Heart right ventricle (tissue), 16 donors: ENCODE results near the gene SNRNP48. TPM values are rescaled to one million over a fixed set of nuclear protein-coding genes. Genes with fewer than 3 reads are reported as not detected.

Experiments used
- ATAC-seq, 8 donors: fragments of 200-7000 bp; cut with Tn5 transposase; one replicate each; pipeline ENCODE4 v1.9.1; 2020; ENCODE audit warnings: mild to moderate bottlenecking in 8 of 8, moderate library complexity in 8 of 8, moderate number of reproducible peaks in 1 of 8
- DNase-seq, 2 donors: peaks; one replicate each; pipeline ENCODE4 v3.0.0-alpha.2; 2020
- H3K27ac ChIP-seq, 10 donors: fragments of 200-600 bp; sonication (generic) in 2 of 10; one replicate each; pipeline versions ENCODE4 v1.5.0 to v1.8.0; 2020 to 2022; ENCODE audit warnings: mild to moderate bottlenecking in 3 of 10
- H3K27me3 ChIP-seq, 7 donors: fragments of 200-600 bp; one replicate each; pipeline ENCODE4 v1.8.0; 2021 to 2022; ENCODE audit warnings: mild to moderate bottlenecking in 2 of 7
- H3K36me3 ChIP-seq, 9 donors: fragments of 200-600 bp; sonication (generic) in 1 of 9; one replicate each; pipeline versions ENCODE4 v1.5.0 to v1.8.0; 2020 to 2022; ENCODE audit warnings: mild to moderate bottlenecking in 2 of 9
- H3K4me1 ChIP-seq, 9 donors: fragments of 200-600 bp; sonication (generic) in 1 of 9; one replicate each; pipeline versions ENCODE4 v1.5.0 to v1.8.0; 2020 to 2022; ENCODE audit warnings: mild to moderate bottlenecking in 4 of 9
- H3K4me3 ChIP-seq, 10 donors: fragments of 200-600 bp; sonication (generic) in 2 of 10; one replicate each; pipeline versions ENCODE4 v1.5.0 to v1.8.0; 2020 to 2022; ENCODE audit warnings: mild to moderate bottlenecking in 7 of 10, moderate library complexity in 2 of 10
- H3K9me3 ChIP-seq, 11 donors: fragments of 200-600 bp in 10 of 11; sonication (generic) in 2 of 11; one replicate each; pipeline versions ENCODE4 v1.5.0 to v1.8.0; 2013 to 2022; ENCODE audit warnings: mild to moderate bottlenecking in 2 of 11, control low read depth in 1 of 11, moderate library complexity in 1 of 11
- WGBS, 2 donors: extraction: QIAGEN DNeasy Blood & Tissue Kit; methylation state at CpG; one replicate each; pipeline ENCODE4 v1.1.7; 2013; ENCODE audit warnings: inconsistent platforms in 1 of 2; 5-methylcytosine and 5-hydroxymethylcytosine counted together
- intact Hi-C, 10 donors: fragments of 100-400 bp; cut with DNase I; formaldehyde crosslinking; loops; one replicate each; pipeline versions ENCODE4 v1.11.1 to v1.14.2; 2022
- polyA plus RNA-seq, 2 donors: library from polyadenylated mRNA; stranded (reverse); fragments of 200-250 nt; gene quantifications; one replicate each; pipeline ENCODE4 v1.2.3, GENCODE V29; 2013
- total RNA-seq, 10 donors: library from RNA; stranded (reverse); fragmentation: NEBNext Ultra II Directional in 3 of 10; extraction: Animal tissue kit (Norgen Biotek cat#: 25700) in 3 of 10; gene quantifications; one replicate each; pipeline versions ENCODE4 v1.2.1 to v1.2.4, GENCODE V29; 2021 to 2023
- TF ChIP-seq, protein P1 (sequence below), 9 donors: fragments of 200-600 bp; sonication (generic) in 2 of 9; IDR thresholded peaks; one replicate each; pipeline versions ENCODE4 v1.5.0 to v1.8.0; 2021 to 2022; ENCODE audit warnings: antibody characterized with exemption in 9 of 9, mild to moderate bottlenecking in 5 of 9, moderate library complexity in 1 of 9
- donor health status: Arrhythmogenic right ventricular cardiomyopathy.
- donor health status: ischemic (EF 13 %, LVEDD 7.1; RV severe dilation, severe dysfunction).
- donor health status: healthy with polysubstance abuse.
- donor health status: DM: no; HTN: yes; CAD: no.
- donor health status: DM: no; HTN: no; CAD: no.
- donor health status: ischemic (EF 25% LVEDD 6.9; RV normal size, moderate dysfunction).
- donor health status: ischemic (EF 25% LVEDD 5.7; RV mildly dilated, moderate dysfunction).
- donor health status: healthy.
- donor health status: DM: yes; HTN: yes; CAD: no.
- donor health status: Ischemic cardiomyopathy.
- donor health status: ischemic (EF 35%, LVEDD 5.7; RV mildly dilated, moderate dysfunction).
- donor health status: nonischemic (EF 11% LVEDD 7.7; RV severe dilation, severe dysfunction).
- donor health status: DM: yes; HTN: yes; CAD: no.
- donor health status: PGD.
- donor health status: ischemic (EF 29% LVEDD 5.4; RV normal size, mild dysfunction).
- donor health status: nonischemic (EF 23%, LVEDD 6.1; RV moderate dilation, normal function).

The SNRNP48 gene
- total and polyA plus RNA-seq, 12 donors = 9.1 to 21.1 (median 13.1) TPM

DNA sequence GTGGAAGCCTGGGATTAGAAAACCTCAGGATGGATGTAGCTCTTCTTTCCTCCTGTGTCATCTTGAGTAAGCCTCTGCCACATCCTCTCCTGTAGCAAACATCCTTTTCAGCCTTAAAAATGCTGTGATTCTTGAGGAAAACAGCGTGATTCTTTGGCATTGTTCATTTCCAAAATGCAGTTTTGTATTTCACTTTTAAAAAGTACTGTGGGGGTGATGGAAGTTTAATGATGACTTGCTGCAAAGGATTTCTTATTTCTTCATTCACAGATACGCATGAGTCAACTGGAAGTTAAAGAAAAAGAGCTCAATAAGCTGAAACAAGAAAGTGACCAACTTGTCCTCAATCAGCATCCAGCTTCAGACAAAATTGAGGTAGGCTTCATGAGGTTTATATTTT, 23.9 kb upstream of the SNRNP48 start:
- Histone ChIP-seq H3K27ac (no peak overlapping the region), H3K36me3 (peaks cover 0 to 81% (median 6%) of the 10 kb centered on the region in 9 donors), H3K27me3 (peaks cover 0 to 23% (median 2%) of the 10 kb centered on the region in 7 donors), H3K4me3 (no peak overlapping the region), H3K9me3 (no peaks in the 10 kb centered on the region), H3K4me1 (peaks cover 0 to 13% (median 0%) of the 10 kb centered on the region in 9 donors)
- WGBS, 2 donors = 94 to 97% methylated on average over 2 of the region's 2 CpGs
- ATAC-seq = no peak
- intact Hi-C loops = no loop called here
- DNase-seq = no peak
- TF ChIP-seq, protein P1, sequence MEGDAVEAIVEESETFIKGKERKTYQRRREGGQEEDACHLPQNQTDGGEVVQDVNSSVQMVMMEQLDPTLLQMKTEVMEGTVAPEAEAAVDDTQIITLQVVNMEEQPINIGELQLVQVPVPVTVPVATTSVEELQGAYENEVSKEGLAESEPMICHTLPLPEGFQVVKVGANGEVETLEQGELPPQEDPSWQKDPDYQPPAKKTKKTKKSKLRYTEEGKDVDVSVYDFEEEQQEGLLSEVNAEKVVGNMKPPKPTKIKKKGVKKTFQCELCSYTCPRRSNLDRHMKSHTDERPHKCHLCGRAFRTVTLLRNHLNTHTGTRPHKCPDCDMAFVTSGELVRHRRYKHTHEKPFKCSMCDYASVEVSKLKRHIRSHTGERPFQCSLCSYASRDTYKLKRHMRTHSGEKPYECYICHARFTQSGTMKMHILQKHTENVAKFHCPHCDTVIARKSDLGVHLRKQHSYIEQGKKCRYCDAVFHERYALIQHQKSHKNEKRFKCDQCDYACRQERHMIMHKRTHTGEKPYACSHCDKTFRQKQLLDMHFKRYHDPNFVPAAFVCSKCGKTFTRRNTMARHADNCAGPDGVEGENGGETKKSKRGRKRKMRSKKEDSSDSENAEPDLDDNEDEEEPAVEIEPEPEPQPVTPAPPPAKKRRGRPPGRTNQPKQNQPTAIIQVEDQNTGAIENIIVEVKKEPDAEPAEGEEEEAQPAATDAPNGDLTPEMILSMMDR (IDR thresholded peaks at IDR 0.05) = no peak

DNA sequence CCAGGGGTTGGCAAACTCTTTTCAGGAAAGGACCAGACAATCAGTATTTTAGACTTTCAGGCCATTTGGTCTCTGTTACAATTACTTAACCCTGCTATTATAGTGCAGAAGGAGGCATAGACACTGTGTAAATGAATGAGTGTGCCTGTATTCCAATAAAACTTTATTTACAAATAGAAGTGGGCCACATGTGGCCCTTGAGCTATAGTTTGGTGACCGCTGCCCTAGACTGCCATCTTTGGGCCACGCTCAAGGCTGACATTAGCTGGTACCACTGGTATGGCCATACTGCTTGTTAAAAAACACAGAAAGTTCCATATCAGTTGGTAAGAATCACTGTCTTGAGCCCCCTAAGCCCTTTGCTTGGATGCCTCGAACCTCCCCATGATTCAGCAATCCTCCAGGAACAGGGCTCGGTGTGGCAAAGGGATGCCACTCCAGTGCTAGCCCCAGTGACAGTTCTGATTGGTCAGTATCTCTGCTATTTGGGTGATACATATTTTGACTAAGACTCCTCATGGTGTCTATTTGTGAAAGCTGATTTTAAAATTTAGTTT, 23.3 kb upstream of the SNRNP48 start:
- H3K4me3 ChIP-seq = no peak overlapping the region
- peaks cover 0 to 21% (median 2%) of the 10 kb centered on the region in 7 donors for H3K27me3 ChIP-seq
- 90 to 92% methylated on average over 4 of the region's 4 CpGs for WGBS, 2 donors
- intact Hi-C loops = no loop called here
- TF ChIP-seq, protein P1 (IDR thresholded peaks at IDR 0.05) = no peak
- no peaks in the 10 kb centered on the region for H3K9me3 ChIP-seq
- H3K36me3 ChIP-seq = peaks cover 0 to 87% (median 6%) of the 10 kb centered on the region in 9 donors
- DNase-seq (no peak), ATAC-seq (no peak)
- H3K27ac ChIP-seq = no peak overlapping the region
- peaks cover 0 to 9% (median 0%) of the 10 kb centered on the region in 9 donors for H3K4me1 ChIP-seq

DNA sequence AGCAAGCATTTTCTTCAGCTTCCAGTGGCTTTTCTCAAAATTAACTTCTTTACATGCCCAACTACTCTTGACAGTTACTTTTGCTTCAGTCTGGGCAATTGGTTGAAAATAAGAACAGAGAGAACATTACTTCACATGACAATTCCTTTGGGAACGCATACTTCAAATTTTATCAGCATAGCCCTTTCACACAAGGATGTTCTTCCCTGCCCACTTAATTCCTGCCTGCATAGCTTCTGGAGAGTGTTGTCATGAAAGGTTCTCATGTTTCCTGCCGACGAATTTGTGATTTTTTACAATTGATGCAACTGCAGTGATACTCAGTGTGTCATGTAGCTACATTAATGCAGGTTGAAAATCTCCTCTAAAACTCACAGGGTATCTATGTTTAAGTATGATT, 22.0 kb upstream of the SNRNP48 start:
- H3K36me3 ChIP-seq = peaks cover 0 to 95% (median 13%) of the 10 kb centered on the region in 9 donors
- intact Hi-C loops = no loop called here
- no peak for DNase-seq

DNA sequence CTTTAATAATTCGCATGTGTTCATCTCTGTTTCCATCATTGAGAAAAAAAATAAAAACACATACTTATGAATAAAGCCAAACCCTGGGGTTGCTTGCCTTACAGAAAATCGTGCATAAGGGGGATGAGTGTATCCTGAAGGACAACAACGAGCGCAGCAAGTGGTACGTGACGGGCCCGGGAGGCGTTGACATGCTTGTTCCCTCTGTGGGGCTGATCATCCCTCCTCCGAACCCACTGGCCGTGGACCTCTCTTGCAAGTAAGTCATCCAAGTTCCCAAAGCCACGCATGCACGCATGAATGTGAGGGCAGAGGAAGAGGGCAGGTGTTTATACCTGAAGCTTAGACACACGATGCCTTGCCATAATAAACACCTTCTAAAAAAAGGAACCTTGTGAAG, 20.9 kb upstream of the SNRNP48 start:
- H3K4me1 ChIP-seq = peaks cover 0 to 5% (median 0%) of the 10 kb centered on the region in 9 donors
- intact Hi-C loops = no loop called here
- WGBS, 2 donors = 81 to 84% methylated on average over 13 of the region's 13 CpGs
- TF ChIP-seq, protein P1 (IDR thresholded peaks at IDR 0.05) = no peak
- H3K36me3 ChIP-seq = peaks cover 0 to 96% (median 13%) of the 10 kb centered on the region in 9 donors
- DNase-seq (no peak), ATAC-seq (no peak)
- no peak overlapping the region for H3K27ac ChIP-seq
- H3K9me3 ChIP-seq = no peaks in the 10 kb centered on the region
- H3K4me3 ChIP-seq = no peak overlapping the region
- peaks cover 0 to 10% (median 0%) of the 10 kb centered on the region in 7 donors for H3K27me3 ChIP-seq

More for the DNA sequence above, 22.0 kb upstream of the SNRNP48 start:
- Histone ChIP-seq H3K4me1 (peaks cover 0 to 5% (median 0%) of the 10 kb centered on the region in 9 donors), H3K4me3 (no peak overlapping the region), H3K27ac (no peak overlapping the region), H3K9me3 (no peaks in the 10 kb centered on the region), H3K27me3 (peaks cover 0 to 21% (median 0%) of the 10 kb centered on the region in 7 donors)
- TF ChIP-seq, protein P1 (IDR thresholded peaks at IDR 0.05) = no peak
- ATAC-seq = no peak
- 30 to 34% methylated on average over 3 of the region's 3 CpGs for WGBS, 2 donors
